Neural cell (in vitro differentiated cells): ENCODE results near the gene GLRA2. TPM values are rescaled to one million over a fixed set of nuclear protein-coding genes. Genes with fewer than 3 reads are reported as not detected.

ENCODE experiments used
- H2AFZ ChIP-seq: fragments of 200-600, 300-800 bp; sonication (generic), shearing (Covaris generic); 2 replicates; pipeline ENCODE4 v1.6.0; 2014; ENCODE audit warnings: low read depth, mild to moderate bottlenecking, antibody characterized with exemption, low read length, moderate library complexity
- H3F3A ChIP-seq: fragments of 200-600 bp; shearing (Covaris generic); 2 replicates; pipeline ENCODE4 v1.6.1; 2016; ENCODE audit warnings: mild to moderate bottlenecking, moderate library complexity, mixed read lengths, antibody characterized with exemption, low read length; ENCODE audit not compliant: insufficient read depth, poor library complexity, severe bottlenecking
- H3K27ac ChIP-seq: fragments of 200-600, 300-800 bp; sonication (generic), shearing (Covaris generic); 2 replicates; pipeline ENCODE4 v1.5.1; 2014; ENCODE audit warnings: mild to moderate bottlenecking, low read length, moderate library complexity
- H3K27me3 ChIP-seq: fragments of 300-800, 200-600 bp; sonication (generic), shearing (Covaris generic); 2 replicates; pipeline ENCODE4 v1.6.0; 2014; ENCODE audit warnings: mild to moderate bottlenecking, low read depth, low read length, moderate library complexity; ENCODE audit not compliant: insufficient read depth
- H3K36me3 ChIP-seq: fragments of 300-800, 200-600 bp; sonication (generic), shearing (Covaris generic); 2 replicates; pipeline ENCODE4 v1.5.1; 2014; ENCODE audit warnings: mild to moderate bottlenecking, antibody characterized with exemption, low read length, moderate library complexity; ENCODE audit not compliant: insufficient read depth
- H3K4me2 ChIP-seq: fragments of 300-800, 200-600 bp; sonication (generic), shearing (Covaris generic); 2 replicates; pipeline ENCODE4 v1.6.0; 2014; ENCODE audit warnings: mild to moderate bottlenecking, low read length
- H3K4me3 ChIP-seq: fragments of 300-800, 200-600 bp; sonication (generic), shearing (Covaris generic); 2 replicates; pipeline ENCODE4 v1.5.1; 2014; ENCODE audit warnings: mild to moderate bottlenecking, low read length, moderate library complexity
- H3K79me2 ChIP-seq: fragments of 200-600 bp; shearing (Covaris generic); replicated peaks from 2 replicates; pipeline ENCODE4 v1.6.0; 2014; ENCODE audit warnings: mild to moderate bottlenecking, low read length, moderate library complexity; ENCODE audit not compliant: insufficient read depth
- H3K9ac ChIP-seq: fragments of 300-800, 200-600 bp; sonication (generic), shearing (Covaris generic); 2 replicates; pipeline ENCODE4 v1.6.1; 2016; ENCODE audit warnings: mild to moderate bottlenecking, low read length, mixed read lengths
- H3K9me2 ChIP-seq: fragments of 200-600 bp; shearing (Covaris generic); 2 replicates; pipeline ENCODE4 v1.6.1; 2016; ENCODE audit warnings: mild to moderate bottlenecking, low read length, mixed read lengths; ENCODE audit not compliant: insufficient read depth
- H3K9me3 ChIP-seq: fragments of 200-600, 300-800 bp; sonication (generic), shearing (Covaris generic); 2 replicates; pipeline ENCODE4 v1.6.1; 2016; ENCODE audit warnings: mild to moderate bottlenecking, mixed run types, low read length, moderate library complexity, mixed read lengths
- H4K20me1 ChIP-seq: fragments of 200-600 bp; shearing (Covaris generic); 2 replicates; pipeline ENCODE4 v1.6.1; 2016; ENCODE audit warnings: mild to moderate bottlenecking, mixed run types; ENCODE audit not compliant: insufficient read depth
- EP300 ChIP-seq: fragments of 450-650 bp; conservative IDR thresholded peaks from 2 replicates; pipeline ENCODE4 v1.6.1; 2014; ENCODE audit warnings: antibody characterized with exemption, mild to moderate bottlenecking, moderate library complexity; ENCODE audit not compliant: poor library complexity, severe bottlenecking
- EZH2 ChIP-seq: fragments of 200-600, 300-800 bp; shearing (Covaris generic), sonication (generic); IDR thresholded peaks from 2 replicates; pipeline ENCODE4 v1.6.1; 2014; ENCODE audit warnings: antibody characterized with exemption, low read length, borderline replicate concordance, mild to moderate bottlenecking; ENCODE audit not compliant: insufficient read depth, poor library complexity, severe bottlenecking
- MXI1 ChIP-seq: fragments of 450-650 bp; conservative IDR thresholded peaks from 2 replicates; pipeline ENCODE4 v1.6.1; 2014; ENCODE audit warnings: antibody characterized with exemption, mild to moderate bottlenecking; ENCODE audit not compliant: poor library complexity, severe bottlenecking
- POLR2AphosphoS5 ChIP-seq: IDR thresholded peaks from 2 replicates; pipeline ENCODE4 v1.6.1; 2012
- RAD21 ChIP-seq: fragments of 450-650 bp; conservative IDR thresholded peaks from 2 replicates; pipeline ENCODE4 v1.6.1; 2014; ENCODE audit warnings: antibody characterized with exemption, mild to moderate bottlenecking, moderate library complexity
- SMC3 ChIP-seq: fragments of 450-650 bp; conservative IDR thresholded peaks from 2 replicates; pipeline ENCODE4 v1.6.1; 2014; ENCODE audit warnings: antibody characterized with exemption, mild to moderate bottlenecking, moderate library complexity; ENCODE audit not compliant: poor library complexity
- TAF1 ChIP-seq: IDR thresholded peaks from 2 replicates; pipeline ENCODE4 v1.6.1; 2012; ENCODE audit warnings: low read depth
- polyA plus RNA-seq: library from polyadenylated mRNA; depleted of rRNA; stranded (reverse); fragments of >200 nt; gene quantifications from 2 replicates; pipeline ENCODE4 v1.2.3, GENCODE V29; 2014
- TF ChIP-seq, protein P1 (sequence below): IDR thresholded peaks from 2 replicates; pipeline ENCODE4 v1.6.1; 2012; ENCODE audit warnings: borderline replicate concordance
- TF ChIP-seq, protein P2 (sequence below): fragments of 450-650 bp; IDR thresholded peaks from 2 replicates; pipeline ENCODE4 v1.5.1; 2014; ENCODE audit warnings: antibody characterized with exemption, mild to moderate bottlenecking, moderate library complexity; ENCODE audit not compliant: poor library complexity, severe bottlenecking

Gene GLRA2
- polyA plus RNA-seq, 1 donor from 2014 or later, result 18.6 TPM

DNA sequence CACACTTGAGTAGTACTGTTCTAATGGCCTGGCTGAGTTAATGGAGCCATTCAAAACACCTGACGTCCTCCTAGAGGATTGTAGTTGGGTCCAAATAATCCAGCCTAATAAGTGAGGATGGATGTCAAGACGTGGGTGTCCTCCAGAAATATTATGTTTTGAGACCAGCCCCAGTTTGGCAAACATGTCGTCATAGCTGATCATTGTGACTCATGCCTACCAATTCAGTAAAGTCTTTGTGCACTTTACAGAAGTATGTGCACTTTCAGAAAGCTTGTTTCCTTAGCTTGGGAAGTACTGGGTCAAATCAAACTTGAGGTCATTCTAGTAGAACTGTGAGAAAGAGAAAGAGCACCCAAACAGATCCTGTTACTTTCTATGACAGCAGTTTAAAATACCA, 37.6 kb upstream of the GLRA2 start:
- H3K4me2 ChIP-seq, result no peak overlapping the region
- H3K27ac ChIP-seq, result no peak overlapping the region
- H3K9me3 ChIP-seq, result no peaks in the 10 kb centered on the region
- H3K9ac ChIP-seq, result no peak overlapping the region
- no peak overlapping the region for H2AFZ ChIP-seq
- no peaks in the 10 kb centered on the region for H3K9me2 ChIP-seq
- no peaks in the 10 kb centered on the region for H3K79me2 ChIP-seq
- H4K20me1 ChIP-seq, result no peaks in the 10 kb centered on the region
- no peaks in the 10 kb centered on the region for H3K27me3 ChIP-seq
- no peaks in the 10 kb centered on the region for H3K36me3 ChIP-seq
- no peak overlapping the region for H3K4me3 ChIP-seq
- H3F3A ChIP-seq, result no peaks in the 10 kb centered on the region
- TF ChIP-seq, protein P1, sequence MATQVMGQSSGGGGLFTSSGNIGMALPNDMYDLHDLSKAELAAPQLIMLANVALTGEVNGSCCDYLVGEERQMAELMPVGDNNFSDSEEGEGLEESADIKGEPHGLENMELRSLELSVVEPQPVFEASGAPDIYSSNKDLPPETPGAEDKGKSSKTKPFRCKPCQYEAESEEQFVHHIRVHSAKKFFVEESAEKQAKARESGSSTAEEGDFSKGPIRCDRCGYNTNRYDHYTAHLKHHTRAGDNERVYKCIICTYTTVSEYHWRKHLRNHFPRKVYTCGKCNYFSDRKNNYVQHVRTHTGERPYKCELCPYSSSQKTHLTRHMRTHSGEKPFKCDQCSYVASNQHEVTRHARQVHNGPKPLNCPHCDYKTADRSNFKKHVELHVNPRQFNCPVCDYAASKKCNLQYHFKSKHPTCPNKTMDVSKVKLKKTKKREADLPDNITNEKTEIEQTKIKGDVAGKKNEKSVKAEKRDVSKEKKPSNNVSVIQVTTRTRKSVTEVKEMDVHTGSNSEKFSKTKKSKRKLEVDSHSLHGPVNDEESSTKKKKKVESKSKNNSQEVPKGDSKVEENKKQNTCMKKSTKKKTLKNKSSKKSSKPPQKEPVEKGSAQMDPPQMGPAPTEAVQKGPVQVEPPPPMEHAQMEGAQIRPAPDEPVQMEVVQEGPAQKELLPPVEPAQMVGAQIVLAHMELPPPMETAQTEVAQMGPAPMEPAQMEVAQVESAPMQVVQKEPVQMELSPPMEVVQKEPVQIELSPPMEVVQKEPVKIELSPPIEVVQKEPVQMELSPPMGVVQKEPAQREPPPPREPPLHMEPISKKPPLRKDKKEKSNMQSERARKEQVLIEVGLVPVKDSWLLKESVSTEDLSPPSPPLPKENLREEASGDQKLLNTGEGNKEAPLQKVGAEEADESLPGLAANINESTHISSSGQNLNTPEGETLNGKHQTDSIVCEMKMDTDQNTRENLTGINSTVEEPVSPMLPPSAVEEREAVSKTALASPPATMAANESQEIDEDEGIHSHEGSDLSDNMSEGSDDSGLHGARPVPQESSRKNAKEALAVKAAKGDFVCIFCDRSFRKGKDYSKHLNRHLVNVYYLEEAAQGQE, result no peak
- TF ChIP-seq MXI1 (no peak), EP300 (no peak), SMC3 (no peak), RAD21 (no peak), EZH2 (no peak), POLR2AphosphoS5 (no peak), TAF1 (no peak)
- TF ChIP-seq, protein P2, sequence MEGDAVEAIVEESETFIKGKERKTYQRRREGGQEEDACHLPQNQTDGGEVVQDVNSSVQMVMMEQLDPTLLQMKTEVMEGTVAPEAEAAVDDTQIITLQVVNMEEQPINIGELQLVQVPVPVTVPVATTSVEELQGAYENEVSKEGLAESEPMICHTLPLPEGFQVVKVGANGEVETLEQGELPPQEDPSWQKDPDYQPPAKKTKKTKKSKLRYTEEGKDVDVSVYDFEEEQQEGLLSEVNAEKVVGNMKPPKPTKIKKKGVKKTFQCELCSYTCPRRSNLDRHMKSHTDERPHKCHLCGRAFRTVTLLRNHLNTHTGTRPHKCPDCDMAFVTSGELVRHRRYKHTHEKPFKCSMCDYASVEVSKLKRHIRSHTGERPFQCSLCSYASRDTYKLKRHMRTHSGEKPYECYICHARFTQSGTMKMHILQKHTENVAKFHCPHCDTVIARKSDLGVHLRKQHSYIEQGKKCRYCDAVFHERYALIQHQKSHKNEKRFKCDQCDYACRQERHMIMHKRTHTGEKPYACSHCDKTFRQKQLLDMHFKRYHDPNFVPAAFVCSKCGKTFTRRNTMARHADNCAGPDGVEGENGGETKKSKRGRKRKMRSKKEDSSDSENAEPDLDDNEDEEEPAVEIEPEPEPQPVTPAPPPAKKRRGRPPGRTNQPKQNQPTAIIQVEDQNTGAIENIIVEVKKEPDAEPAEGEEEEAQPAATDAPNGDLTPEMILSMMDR, result no peak

DNA sequence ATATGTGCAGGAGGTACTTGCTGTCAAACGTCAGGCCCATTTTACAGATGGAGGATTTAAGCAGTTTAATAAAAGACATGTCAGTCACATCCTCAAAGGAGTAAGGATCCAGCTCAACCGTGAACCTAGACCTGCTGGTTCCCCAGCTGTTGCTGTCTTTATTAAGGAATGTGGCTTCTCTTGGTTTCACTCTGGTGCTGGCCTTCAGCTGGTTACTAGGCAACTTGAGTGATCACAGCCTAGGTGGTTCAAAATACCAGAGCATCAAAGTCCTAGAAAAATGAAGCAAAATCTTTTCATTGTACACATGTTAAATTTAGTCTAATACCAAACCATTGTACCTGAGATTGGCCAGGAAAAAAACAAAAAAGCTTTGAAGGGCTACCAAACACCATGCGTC, 32.7 kb upstream of the GLRA2 start:
- H3K9ac ChIP-seq, result no peak overlapping the region
- H3K4me2 ChIP-seq, result no peak overlapping the region

More for the DNA sequence above, 32.7 kb upstream of the GLRA2 start:
- Histone ChIP-seq H3F3A (no peaks in the 10 kb centered on the region), H3K79me2 (no peaks in the 10 kb centered on the region), H3K27ac (no peak overlapping the region), H4K20me1 (no peaks in the 10 kb centered on the region), H3K9me2 (no peaks in the 10 kb centered on the region), H2AFZ (no peak overlapping the region), H3K9me3 (no peaks in the 10 kb centered on the region), H3K27me3 (no peaks in the 10 kb centered on the region), H3K36me3 (no peaks in the 10 kb centered on the region), H3K4me3 (no peak overlapping the region)
- TF ChIP-seq MXI1, result no peak
- TF ChIP-seq POLR2AphosphoS5, result no peak
- TF ChIP-seq, protein P1, result no peak
- TF ChIP-seq SMC3, result no peak
- TF ChIP-seq EZH2, result no peak
- TF ChIP-seq RAD21, result no peak
- TF ChIP-seq TAF1, result no peak
- TF ChIP-seq EP300, result no peak
- TF ChIP-seq, protein P2, result no peak
